ENCODE results near the gene AGBL2.

The AGBL2 gene

GRCh38 chr11:47620836-47621378 is 94.3 kb downstream of the AGBL2 start:
- no peak for DNase-seq

- DNase-seq: no peak
Measured at GRCh38 chr11:47617417-47617809, 97.8 kb downstream of the AGBL2 start.

GRCh38 chr11:47616726-47617416 is 98.3 kb downstream of the AGBL2 start:
- no peak for DNase-seq

GRCh38 chr11:47615249-47615648 is 99.9 kb downstream of the AGBL2 start:
- DNase-seq: no peak

GRCh38 chr11:47611348-47611794 is 103.8 kb downstream of the AGBL2 start:
- DNase-seq: no peak

- no peak for DNase-seq
Measured at GRCh38 chr11:47609675-47610074, 105.5 kb downstream of the AGBL2 start.

Data from stimulated activated naive CD4-positive, alpha-beta T cell treated with Interleukin-2 at 50 U/mL for 16 hours (primary cell).